K562 (cell line): ENCODE measurements around the gene MYCBPAP. TPM values are rescaled to one million over a fixed set of nuclear protein-coding genes. Genes with fewer than 3 reads are reported as not detected.

Experiments used
- ATAC-seq: fragments of 200-7000 bp; cut with Tn5 transposase; 3 replicates; pipeline ENCODE4 v1.9.1; 2020; ENCODE audit warnings: moderate library complexity
- BruUV-seq: library from RNA; stranded (reverse); fragments of 400-500 nt; replicated peaks from 2 replicates; lab custom pipeline; 2021; lab: Mats Ljungman, UMichigan
- CTCF ChIA-PET: fragments of 300-600 bp; formaldehyde crosslinking; extraction: SDS; loops from one replicate; lab custom pipeline; 2021; ENCODE audit warnings: low intra/inter-chr PET ratio; lab: Yijun Ruan, JAX
- POLR2A ChIA-PET: fragments of 300-600, 350-650 bp; sonication (Branson Sonifier 250); formaldehyde crosslinking; extraction: SDS; loops from one replicate; lab custom pipeline; 2021; ENCODE audit warnings: antibody characterized with exemption, inconsistent platforms; lab: Yijun Ruan, JAX
- DNase-seq, 4 experiments: peaks; one replicate each; pipeline versions ENCODE4 v3.0.0 to v3.0.0-alpha.2; 2011 to 2018; ENCODE audit warnings: low spot score in 3 of 4, mixed read lengths in 3 of 4; ENCODE audit errors: extremely low read depth in 1 of 4
- FAIRE-seq: peaks from 2 replicates; lab custom pipeline; 2011; peaks lifted over from hg19 to GRCh38; lab: Jason Lieb, UNC
- H2AFZ ChIP-seq: 2 replicates; pipeline ENCODE4 v1.6.0; 2011; ENCODE audit warnings: low read depth, low read length, control low read depth, inconsistent platforms
- H3K27ac ChIP-seq: fragments of 200-600 bp; 3 replicates; pipeline ENCODE4 v1.8.0; 2011; ENCODE audit warnings: low read depth, mild to moderate bottlenecking, control low read depth, inconsistent platforms, low read length, moderate library complexity, mixed read lengths; ENCODE audit errors: extremely low read depth
- H3K27me3 ChIP-seq, 2 experiments: fragments of 300-600 bp in 1 of 2; 2 replicates in 1 of 2; 3 replicates in 1 of 2; pipeline versions ENCODE4 v1.6.0 to v1.8.0; 2011; ENCODE audit warnings: inconsistent platforms in 2 of 2, low read length in 2 of 2, mild to moderate bottlenecking in 1 of 2, mixed read lengths in 1 of 2, moderate library complexity in 1 of 2; ENCODE audit not compliant: control insufficient read depth in 2 of 2, insufficient read depth in 2 of 2
- H3K36me3 ChIP-seq: fragments of 300-600 bp; 3 replicates; pipeline ENCODE4 v1.8.0; 2011; ENCODE audit warnings: mild to moderate bottlenecking, low read length, inconsistent platforms; ENCODE audit not compliant: control insufficient read depth, insufficient read depth
- H3K4me1 ChIP-seq, 2 experiments: fragments of 200-600 bp in 1 of 2; replicated peaks in 1 of 2; 2 replicates in 1 of 2; 3 replicates in 1 of 2; pipeline versions ENCODE4 v1.5.1 to v1.8.0; 2011; ENCODE audit warnings: inconsistent platforms in 2 of 2, low read length in 2 of 2, mild to moderate bottlenecking in 1 of 2, mixed read lengths in 1 of 2, moderate library complexity in 1 of 2; ENCODE audit not compliant: control insufficient read depth in 2 of 2, insufficient read depth in 2 of 2
- H3K4me2 ChIP-seq: 2 replicates; pipeline ENCODE4 v1.6.1; 2011; ENCODE audit warnings: low read length, control low read depth, inconsistent platforms, mixed read lengths; ENCODE audit not compliant: insufficient read depth
- H3K4me3 ChIP-seq: fragments of 200-600 bp; sonication (generic), shearing (Covaris generic); 2 replicates; pipeline ENCODE4 v1.5.1; 2016; ENCODE audit warnings: control low read depth, inconsistent platforms
- H3K79me2 ChIP-seq: fragments of 200-600 bp; 3 replicates; pipeline ENCODE4 v1.8.0; 2011; ENCODE audit warnings: low read length, inconsistent platforms; ENCODE audit not compliant: control insufficient read depth, insufficient read depth
- H3K9ac ChIP-seq, 2 experiments: 2 replicates each; pipeline versions ENCODE4 v1.6.0 to v1.6.1; 2011; ENCODE audit warnings: low read depth in 2 of 2, low read length in 2 of 2, control low read depth in 1 of 2, inconsistent platforms in 1 of 2, mild to moderate bottlenecking in 1 of 2, mixed read lengths in 1 of 2; ENCODE audit not compliant: insufficient read depth in 1 of 2
- H3K9me1 ChIP-seq: one replicate; pipeline ENCODE4 v1.6.0; 2011; ENCODE audit warnings: inconsistent platforms, mild to moderate bottlenecking, low read length, moderate library complexity; ENCODE audit not compliant: control insufficient read depth, insufficient read depth
- H3K9me3 ChIP-seq: replicated peaks from 2 replicates; pipeline ENCODE4 v1.5.1; 2011; ENCODE audit warnings: low read depth, low read length, inconsistent platforms; ENCODE audit not compliant: control insufficient read depth, insufficient read depth
- H4K20me1 ChIP-seq: replicated peaks from 2 replicates; pipeline ENCODE4 v1.6.1; 2011; ENCODE audit warnings: low read length, inconsistent platforms, mixed read lengths; ENCODE audit not compliant: control insufficient read depth, insufficient read depth
- ATF1 ChIP-seq, 2 experiments: fragments of 450-650 bp in 1 of 2; IDR thresholded peaks; 2 replicates each; pipeline ENCODE4 v1.6.1; 2016; ENCODE audit warnings: missing compliant biosample characterization in 1 of 2, missing genetic modification characterization in 1 of 2
- EP300 ChIP-seq: IDR thresholded peaks from 2 replicates; pipeline ENCODE4 v1.6.1; 2012; ENCODE audit warnings: low read length, improper control_type of control experiment
- GATA2 ChIP-seq: sonication (generic); formaldehyde crosslinking; IDR thresholded peaks from 2 replicates; pipeline ENCODE4 v1.4.0; 2020; ENCODE audit warnings: mild to moderate bottlenecking, missing genetic modification reagents
- HCFC1 ChIP-seq: IDR thresholded peaks from 2 replicates; pipeline ENCODE4 v1.6.1; 2012; ENCODE audit warnings: low read depth, low read length, improper control_type of control experiment
- MCM7 ChIP-seq, 2 experiments: fragments of 450-650 bp; IDR thresholded peaks; 2 replicates each; pipeline ENCODE4 v1.6.1; 2016 to 2018
- ZEB2 ChIP-seq: fragments of 450-650 bp; IDR thresholded peaks from 2 replicates; pipeline ENCODE4 v1.6.1; 2016
- ZKSCAN8 ChIP-seq: fragments of 200-800 bp; sonication (Bioruptor generic); IDR thresholded peaks from 2 replicates; pipeline ENCODE4 v1.6.1; 2016; ENCODE audit warnings: missing genetic modification characterization, missing compliant biosample characterization
- ZNF3 ChIP-seq: fragments of 250-450 bp; sonication (Bioruptor Pico); IDR thresholded peaks from 2 replicates; pipeline ENCODE4 v1.5.0; 2021; ENCODE audit warnings: mild to moderate bottlenecking, moderate library complexity
- ZNF384 ChIP-seq: IDR thresholded peaks from 2 replicates; pipeline ENCODE4 v1.6.1; 2012; ENCODE audit warnings: low read depth, low read length, improper control_type of control experiment
- WGBS: fragments of 100-300 bp; shearing (Covaris generic); methylation state at CpG from one replicate; pipeline ENCODE4 v1.1.6; 2016; ENCODE audit warnings: low coverage, mixed read lengths; ENCODE audit not compliant: insufficient coverage; ENCODE audit errors: missing lambda C conversion rate; 5-methylcytosine and 5-hydroxymethylcytosine counted together
- in situ Hi-C: fragments of 300-500 bp; cut with MboI; formaldehyde crosslinking; loops from 4 replicates; pipeline ENCODE4 v1.15.0; 2018; ENCODE audit warnings: inconsistent platforms, mixed read lengths
- intact Hi-C: fragments of 100-400 bp; cut with micrococcal nuclease; formaldehyde crosslinking; loops from 2 replicates; pipeline ENCODE4 v1.14.2; 2022
- polyA plus RNA-seq, 8 experiments: library from polyadenylated mRNA; depleted of rRNA in 4 of 8; stranded (reverse) in 5 of 8; unstranded in 3 of 8; fragments of >200 nt; fragmentation: Nextera tagmentation in 2 of 8; fragmentation: Illumina TruSeq in 1 of 8; extraction: Ambion mirVana in 2 of 8; extraction: Trizol in 1 of 8; gene quantifications; 2 replicates each; pipeline versions ENCODE4 v1.2.1 to v1.2.3, GENCODE V29; 2011 to 2014; ENCODE audit warnings: inconsistent platforms in 1 of 8, missing spikeins in 1 of 8
- total RNA-seq, 7 experiments: library from RNA; depleted of rRNA in 6 of 7; stranded (reverse); fragments of >200 nt in 6 of 7; fragmentation: Illumina TruSeq in 2 of 7; extraction: Trizol in 2 of 7; gene quantifications; 2 replicates each; pipeline versions ENCODE4 v1.2.1 to v1.2.3, GENCODE V29; 2011 to 2021; ENCODE audit warnings: low replicate concordance in 1 of 7

The MYCBPAP gene
- total and polyA plus RNA-seq, 9 of the 15 experiments (the other 6 are each of a cell fraction or from before 2014, with no cell fraction given), result not detected

GRCh38 chr17:50493744-50494143 is 14.5 kb upstream of the MYCBPAP start:
- in situ Hi-C loops, result no loop called here

GRCh38 chr17:50495217-50495823 is 12.9 kb upstream of the MYCBPAP start:
- no peaks in the 10 kb centered on the region for H3K9me3 ChIP-seq
- no peak overlapping the region for H3K4me2 ChIP-seq
- FAIRE-seq (no peak), DNase-seq (no peak), ATAC-seq (peak; percentile 58)
- H2AFZ ChIP-seq, result no peak overlapping the region
- no TSS peak for BruUV-seq
- in situ Hi-C loops, result no loop called here
- no peak overlapping the region for H3K27ac ChIP-seq
- H3K4me3 ChIP-seq, result no peak overlapping the region
- H3K79me2 ChIP-seq, result no peaks in the 10 kb centered on the region
- TF ChIP-seq ZNF3 (no peak), ZNF384 (no peak), ZKSCAN8 (no peak), ATF1 (CRISPR knock-in tag; IDR thresholded peaks at IDR 0.05) (no peak), ATF1 (tag; IDR thresholded peaks at IDR 0.05) (no peak), GATA2 (CRISPR knock-in tag) (no peak)
- no peaks in the 10 kb centered on the region for H3K9me1 ChIP-seq
- H3K36me3 ChIP-seq, result no peaks in the 10 kb centered on the region
- ChIA-PET POLR2A (interaction anchor here (0.6 kb wide), 2 partner anchors 87 to 1060 kb away, joined by 3 to 4 read pairs; no protein-coding TSS in a partner anchor), CTCF (interaction anchor here (0.7 kb wide), 1 partner anchor 14 kb away, joined by 3 read pairs; no protein-coding TSS in a partner anchor)
- no peaks in the 10 kb centered on the region for H4K20me1 ChIP-seq
- H3K4me1 ChIP-seq, result no peaks in the 10 kb centered on the region; a peak in 2 of 5 replicates
- WGBS, result 49% methylated on average over 8 of the region's 8 CpGs
- peak overlapping the region in 1 of 2 experiments; percentile 74; a peak in 2 of 4 replicates for H3K9ac ChIP-seq
- intact Hi-C loops, result no loop called here
- no peaks in the 10 kb centered on the region; a peak in 1 of 5 replicates for H3K27me3 ChIP-seq

More at GRCh38 chr17:50493744-50494143, 14.5 kb upstream of the MYCBPAP start:
- DNase-seq, result no peak
- H3K9me1 ChIP-seq, result no peaks in the 10 kb centered on the region
- 0 out of 3 replicates have a peak, but pooled peaks have one; percentile 32 for ATAC-seq
- ChIA-PET CTCF (no interaction called here), POLR2A (interaction anchor here (0.8 to 1.6 kb wide), 3 partner anchors 9 to 34 kb away, joined by 3 to 7 read pairs (median 3); no protein-coding TSS in a partner anchor)
- H3K4me2 ChIP-seq, result no peak overlapping the region
- H3K27me3 ChIP-seq, result no peaks in the 10 kb centered on the region; a peak in 1 of 5 replicates
- no peaks in the 10 kb centered on the region; a peak in 2 of 5 replicates for H3K4me1 ChIP-seq
- H3K36me3 ChIP-seq, result no peaks in the 10 kb centered on the region
- H3K79me2 ChIP-seq, result no peaks in the 10 kb centered on the region
- TF ChIP-seq ZEB2, result peak; percentile 99
- TF ChIP-seq HCFC1, result 0 out of 2 replicates have a peak, but pooled peaks have one; percentile 23
- TF ChIP-seq EP300, result peak; percentile 95
- no peak for TF ChIP-seq MCM7 (IDR thresholded peaks at IDR 0.05)
- intact Hi-C loops, result no loop called here
- H3K4me3 ChIP-seq, result no peak overlapping the region
- no peak for FAIRE-seq
- 2% methylated on average over 3 of the region's 3 CpGs for WGBS
- no peaks in the 10 kb centered on the region for H4K20me1 ChIP-seq
- no peak overlapping the region for H3K9ac ChIP-seq
- no peak overlapping the region for H3K27ac ChIP-seq
- no peaks in the 10 kb centered on the region for H3K9me3 ChIP-seq
- no TSS peak for BruUV-seq
- H2AFZ ChIP-seq, result no peak overlapping the region
